ENCODE results near the gene EDEM1.
A peak's percentile ranks its signal among the peaks of the same experiment; 100 is the strongest.
"Not testable (repeated sequence)": the region's sequence is repeated elsewhere in the genome, so short reads cannot be mapped to it uniquely, and the experiment has no call there.

Gene EDEM1

DNA sequence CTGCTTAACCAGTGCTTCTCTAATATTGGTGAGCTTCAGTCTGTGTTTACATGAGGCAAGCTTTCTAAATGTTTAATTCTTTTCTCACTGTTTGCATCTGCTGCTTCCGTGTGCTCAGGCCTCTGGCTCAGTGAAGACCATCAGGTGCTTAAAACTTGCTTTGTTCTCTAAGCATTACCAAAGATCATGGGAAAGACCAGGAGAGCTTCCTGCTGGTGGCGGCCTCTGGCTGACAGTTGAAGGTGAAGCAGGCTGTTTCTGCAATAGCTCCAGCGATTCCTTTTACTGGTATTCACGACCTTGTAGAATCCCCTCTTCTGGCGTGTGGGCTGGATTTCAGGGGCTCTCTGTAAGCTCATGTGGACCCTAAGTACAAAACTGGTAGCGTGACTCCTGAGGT is 45.1 kb downstream of the EDEM1 start:
- peak; percentile 39 for DNase-seq (ENCODE audit: low spot score)

DNA sequence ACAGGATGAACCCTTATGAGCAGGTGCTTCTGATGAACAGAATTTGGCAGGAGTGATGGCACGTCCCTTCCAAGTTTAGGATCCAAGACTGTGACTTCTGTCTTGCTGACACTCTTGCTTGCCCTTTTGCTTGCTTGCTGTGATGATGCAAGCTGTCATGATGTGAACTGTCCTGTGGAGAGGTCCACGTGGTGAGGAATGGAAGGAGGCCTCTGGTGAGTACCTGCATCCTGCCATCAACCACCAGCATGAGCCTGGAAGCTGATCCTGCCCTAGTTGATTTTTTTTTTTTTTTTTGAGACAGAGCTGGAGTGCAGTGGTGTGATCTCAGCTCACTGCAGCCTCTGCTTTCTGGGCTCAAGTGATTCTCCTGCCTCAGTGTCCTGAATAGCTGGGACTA is 45.5 kb downstream of the EDEM1 start:
- no peak for DNase-seq (ENCODE audit: low spot score)

DNA sequence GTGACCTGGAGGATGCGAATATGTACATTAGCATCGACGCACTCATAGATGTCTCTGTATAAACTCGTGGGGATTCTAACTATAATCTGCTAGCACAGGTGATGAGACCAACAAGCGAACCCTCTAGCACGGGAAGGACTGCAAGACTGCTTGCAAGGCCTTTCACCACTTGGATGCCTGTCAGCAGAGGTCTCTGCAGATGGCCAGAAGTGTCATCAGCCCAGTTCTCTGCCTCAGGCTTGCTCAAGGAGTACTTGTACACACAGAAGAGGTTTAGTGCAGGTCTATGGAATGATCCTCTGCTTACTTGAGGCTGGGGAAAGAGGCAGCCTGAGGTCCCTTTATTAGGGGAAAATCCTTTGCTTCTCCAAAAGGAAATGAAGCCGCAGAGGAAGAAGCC is 48.1 kb downstream of the EDEM1 start:
- DNase-seq (ENCODE audit: low spot score), result no peak

- DNase-seq (ENCODE audit: low spot score), result no peak
These were observed 51.0 kb downstream of the EDEM1 start for GRCh38 chr3:5238545-5238944.

DNA sequence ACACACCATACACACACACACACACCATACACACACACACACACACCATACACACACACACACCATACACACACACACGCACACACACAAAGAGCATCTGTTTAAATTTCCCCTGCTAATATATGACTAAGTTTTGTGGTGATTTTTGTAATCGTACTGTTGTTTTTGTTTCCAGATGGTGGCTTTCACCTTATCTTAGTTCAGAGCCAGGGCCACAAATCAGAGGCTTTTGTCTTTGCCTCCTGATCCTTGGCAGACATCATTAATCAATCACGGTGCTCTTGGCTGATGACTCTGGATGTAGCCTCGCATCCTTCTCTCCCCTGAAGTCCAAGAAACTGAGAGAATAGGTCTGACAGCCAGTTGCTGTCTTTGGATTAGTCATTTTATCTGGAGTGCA is 52.1 kb downstream of the EDEM1 start:
- no peak for DNase-seq (ENCODE audit: low spot score)

DNA sequence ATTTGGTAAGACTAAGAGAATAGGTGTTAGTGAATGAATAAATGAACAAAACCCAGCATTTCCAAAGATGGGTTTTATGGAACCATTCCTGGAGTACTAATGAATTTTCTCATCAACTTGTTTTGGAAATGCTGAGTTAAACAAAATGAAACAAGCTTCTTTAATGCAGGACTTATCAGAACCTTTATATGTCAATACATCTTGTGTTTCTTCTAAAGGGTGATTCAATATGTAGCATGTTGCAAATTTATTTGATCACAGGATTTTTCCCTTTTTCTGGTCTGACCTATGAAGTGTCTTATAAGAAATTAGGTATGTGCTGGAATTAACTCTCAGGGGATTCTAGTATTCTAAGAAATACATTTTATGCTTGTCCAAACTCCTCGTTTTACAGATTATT is 53.2 kb downstream of the EDEM1 start:
- no peak for DNase-seq (ENCODE audit: low spot score)

- DNase-seq (ENCODE audit: low spot score), result not testable (repeated sequence)
These were observed 55.3 kb downstream of the EDEM1 start for GRCh38 chr3:5242785-5243184.

DNA sequence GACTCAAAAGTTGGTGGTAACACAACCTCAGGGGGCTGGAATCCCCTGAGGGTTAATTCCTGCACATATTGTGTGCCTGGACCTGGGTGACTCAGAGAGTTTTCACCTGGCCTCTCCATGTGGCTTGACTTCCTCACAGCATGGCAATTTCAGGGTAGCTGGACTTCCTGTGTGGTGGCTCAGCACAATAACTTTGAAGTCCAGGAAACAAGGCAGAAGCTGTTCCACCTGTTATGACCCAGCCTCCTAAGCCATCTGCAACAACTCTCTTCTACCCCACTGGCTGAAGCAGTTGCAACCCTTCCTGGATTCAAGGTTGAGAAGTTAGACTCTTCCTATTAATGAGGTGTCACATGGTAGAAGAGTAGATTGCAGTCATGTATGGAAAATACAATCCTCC is 58.4 kb downstream of the EDEM1 start:
- no peak for DNase-seq (ENCODE audit: low spot score)

DNA sequence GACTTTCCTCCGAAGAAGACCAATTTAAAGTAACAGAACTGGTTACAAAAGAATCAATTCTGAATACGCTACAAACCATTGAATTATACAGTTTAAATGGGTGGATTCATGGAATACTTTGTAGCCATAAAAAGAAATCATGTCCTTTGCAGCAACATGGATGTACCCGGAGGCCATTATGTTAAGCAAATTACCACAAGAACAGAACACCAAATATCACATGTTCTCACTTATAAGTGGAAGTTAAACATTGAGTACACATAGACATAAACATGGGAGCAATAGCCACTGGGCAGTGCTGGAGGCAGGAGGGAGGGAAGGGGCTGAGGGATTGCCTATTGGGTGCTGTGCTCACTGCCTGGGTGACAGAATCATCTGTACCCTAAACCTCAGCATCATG is 61.3 kb downstream of the EDEM1 start:
- DNase-seq (ENCODE audit: low spot score), result no peak

- DNase-seq (ENCODE audit: low spot score), result no peak
These were observed 63.1 kb downstream of the EDEM1 start for GRCh38 chr3:5250467-5251195.

DNA sequence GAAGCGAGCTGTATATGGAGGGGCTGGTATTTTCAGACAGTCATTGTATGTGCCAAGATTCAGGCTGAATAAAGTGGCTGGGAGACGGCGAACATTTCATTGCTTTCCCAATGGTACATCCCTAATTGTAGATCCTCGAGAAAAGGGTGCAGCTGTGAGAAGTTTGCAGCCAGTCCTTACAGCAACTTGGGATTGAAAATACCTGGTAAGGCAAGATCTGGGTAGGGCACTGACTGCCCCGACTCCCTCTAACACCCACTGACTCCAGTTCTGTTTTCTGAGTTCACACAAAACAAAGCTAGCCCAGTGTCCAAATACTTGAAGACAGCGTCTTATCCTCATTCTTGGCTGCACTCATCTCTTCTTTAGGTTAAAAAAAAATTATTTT is 63.7 kb downstream of the EDEM1 start:
- DNase-seq (ENCODE audit: low spot score), result no peak

DNA sequence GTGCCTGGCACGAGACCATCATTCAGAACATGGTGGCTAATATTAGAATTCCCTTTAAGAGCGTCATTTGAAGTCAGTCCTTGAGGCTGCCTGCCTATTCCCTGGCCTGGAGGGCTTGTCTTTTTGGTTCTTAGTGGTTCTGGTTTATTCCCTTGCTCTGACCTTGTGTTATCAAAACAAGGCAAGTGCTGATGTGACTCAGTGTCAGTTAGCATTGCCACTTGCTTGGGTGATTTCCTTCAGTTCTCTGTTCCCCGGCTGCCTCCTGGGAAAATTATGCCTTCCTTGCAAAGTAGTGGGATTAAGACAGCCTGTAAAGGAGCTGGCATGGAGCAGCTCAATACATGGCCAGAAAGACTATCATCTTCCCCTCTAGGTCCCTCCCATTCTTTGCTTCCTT is 64.6 kb downstream of the EDEM1 start:
- DNase-seq (ENCODE audit: low spot score), result no peak

- DNase-seq (ENCODE audit: low spot score), result no peak
These were observed 67.0 kb downstream of the EDEM1 start for GRCh38 chr3:5254281-5255048.

DNA sequence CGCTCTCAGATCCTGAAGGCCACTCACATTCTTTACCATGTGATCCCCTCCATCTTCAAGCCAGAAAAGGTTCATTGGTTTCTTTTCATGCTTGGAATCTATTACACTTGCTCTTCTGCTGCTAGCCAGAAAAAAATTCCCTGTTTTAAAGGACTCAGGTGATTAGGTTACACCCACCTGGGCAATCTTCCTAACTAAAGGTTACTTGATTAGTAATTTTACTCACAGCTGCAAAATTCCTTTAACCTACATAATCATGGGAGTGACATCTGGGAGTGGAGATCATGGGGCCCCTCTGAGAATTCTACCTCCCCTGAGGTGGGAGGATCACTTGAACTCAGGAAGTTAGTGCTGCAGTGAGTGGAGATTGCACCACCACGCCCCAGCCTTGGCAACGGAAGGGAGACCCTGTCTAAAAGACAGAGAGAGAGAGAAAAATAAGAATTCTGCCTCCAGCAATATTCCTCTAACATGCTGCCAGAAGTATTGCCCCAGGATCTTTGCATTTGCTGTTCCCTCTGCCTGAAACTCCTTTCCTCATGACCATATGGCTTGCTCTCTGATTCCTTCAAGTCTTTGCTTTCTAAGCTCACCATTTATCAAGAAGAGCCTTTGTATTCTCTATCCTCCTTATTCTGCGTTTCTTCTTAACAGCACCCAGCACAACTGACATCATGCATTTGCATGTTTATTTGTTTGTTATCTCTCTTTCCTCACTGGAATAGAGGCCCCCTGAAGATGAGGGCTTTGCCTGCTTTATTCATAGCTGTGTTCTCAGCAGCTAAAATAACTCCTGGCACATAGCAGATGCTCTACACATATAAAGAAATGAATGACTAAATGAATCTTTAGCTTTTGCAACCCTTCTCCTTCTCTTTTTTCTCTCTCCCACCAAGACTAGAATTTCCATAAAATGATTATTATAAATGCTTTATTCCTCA is 68.2 kb downstream of the EDEM1 start:
- no peak for DNase-seq (ENCODE audit: low spot score)

DNA sequence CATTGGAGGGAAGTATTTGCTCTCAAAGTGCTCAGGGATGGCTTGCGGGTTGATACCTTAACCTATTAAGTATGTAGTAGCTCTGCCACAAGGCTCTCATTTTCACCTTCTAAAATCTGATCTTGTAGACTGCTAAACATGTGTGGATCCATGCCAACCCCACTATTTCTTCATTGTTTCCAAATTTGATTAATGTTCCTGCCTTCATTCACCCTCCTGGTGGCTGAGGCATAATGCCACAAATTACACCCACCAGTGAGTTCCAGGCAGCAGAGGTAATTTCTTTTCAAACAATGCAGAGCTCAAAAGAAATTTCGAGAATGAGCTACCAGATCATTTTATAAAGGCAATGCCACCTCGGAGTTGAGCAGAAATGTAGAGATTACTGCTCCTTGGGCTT is 71.0 kb downstream of the EDEM1 start:
- DNase-seq (ENCODE audit: low spot score), result no peak

GRCh38 chr3:5260992-5261501 is 73.5 kb downstream of the EDEM1 start:
- no peak for DNase-seq (ENCODE audit: low spot score)

DNA sequence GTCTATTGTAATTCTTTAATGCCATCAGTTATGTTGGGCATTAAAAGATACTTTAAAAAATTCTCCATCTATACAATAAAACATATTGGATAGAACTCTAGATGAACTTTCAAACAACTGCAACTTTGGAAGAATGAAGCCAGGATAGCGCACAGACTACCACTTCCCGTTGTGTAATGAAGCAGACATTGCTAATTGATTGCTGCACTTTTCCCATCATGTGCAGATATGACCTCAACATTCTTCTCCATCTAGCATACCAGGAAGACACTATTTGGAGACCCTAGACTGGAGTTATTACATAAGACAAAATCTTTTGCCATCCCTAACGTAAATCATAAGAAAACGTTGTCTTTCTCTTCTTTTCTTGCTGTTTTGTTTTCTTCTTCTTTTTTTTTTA is 75.0 kb downstream of the EDEM1 start:
- no peak for DNase-seq (ENCODE audit: low spot score)

GRCh38 chr3:5264093-5264600 is 76.6 kb downstream of the EDEM1 start:
- no peak for DNase-seq (ENCODE audit: low spot score)

DNA sequence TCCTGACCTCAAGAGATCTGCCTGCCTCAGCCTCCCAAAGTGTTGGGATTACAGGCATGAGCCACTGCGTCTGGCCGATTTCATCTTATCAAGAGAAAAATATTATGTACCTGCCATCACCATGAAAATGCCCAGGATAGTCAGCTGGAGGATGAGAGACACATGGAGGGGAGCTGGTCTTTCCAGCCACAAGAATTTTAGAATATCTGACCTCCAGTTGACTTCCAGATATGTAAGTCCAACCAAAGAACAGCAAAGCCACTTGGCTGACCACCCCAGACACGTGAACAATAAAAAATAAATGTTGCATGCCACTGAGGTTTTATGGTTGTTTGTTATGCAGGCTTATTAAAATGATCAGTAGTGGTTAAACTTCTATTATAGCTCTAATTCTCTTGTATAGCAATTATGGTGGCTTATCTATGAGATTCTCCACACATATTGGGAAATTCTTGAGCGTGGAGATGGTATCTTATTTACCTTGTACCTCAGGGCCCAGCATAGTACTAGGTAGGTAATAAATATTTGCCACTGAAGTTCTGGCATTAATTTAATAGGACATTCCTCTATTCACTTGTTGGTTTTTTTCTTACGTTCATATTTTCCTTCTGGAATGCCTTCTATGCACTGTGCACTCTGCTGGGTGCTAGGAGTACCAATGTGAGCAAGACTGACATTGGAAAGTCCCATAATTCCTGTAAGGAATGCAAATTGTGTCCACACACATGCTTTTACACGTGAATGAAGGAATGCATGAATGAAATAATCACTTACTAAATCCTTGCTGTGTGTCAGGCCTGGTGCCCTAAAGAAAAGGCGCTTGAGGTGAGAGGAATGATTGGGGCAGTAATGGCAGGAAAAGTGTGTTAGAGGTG is 77.6 kb downstream of the EDEM1 start:
- no peak for DNase-seq (ENCODE audit: low spot score)

GRCh38 chr3:5267252-5267651 is 79.7 kb downstream of the EDEM1 start:
- no peak for DNase-seq (ENCODE audit: low spot score)

DNA sequence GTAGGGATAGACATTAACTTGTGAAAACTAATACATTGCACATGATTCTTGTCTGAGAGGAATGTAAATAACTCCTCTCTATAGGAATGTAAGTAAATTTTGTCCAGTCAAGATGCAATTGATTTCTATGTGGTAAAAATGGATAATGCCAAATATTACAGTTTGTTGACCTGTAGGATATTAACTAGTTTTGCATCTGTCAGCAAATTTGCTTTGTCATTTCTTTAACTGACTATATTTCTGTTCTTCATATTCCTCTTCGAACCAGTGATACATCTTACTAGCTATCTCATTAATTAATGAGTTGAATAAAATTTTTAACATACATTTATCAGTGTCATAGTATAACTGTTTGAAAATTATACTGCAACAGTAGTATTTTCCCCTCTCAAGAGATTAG is 80.4 kb downstream of the EDEM1 start:
- no peak for DNase-seq (ENCODE audit: low spot score)

Data from iPS-NIHi11 (cell line).